ENCODE data around the gene BLNK. TPM values are rescaled to one million over a fixed set of nuclear protein-coding genes. Genes with fewer than 3 reads are reported as not detected.

The BLNK gene
- polyA plus RNA-seq, 1 experiment: not detected

DNA sequence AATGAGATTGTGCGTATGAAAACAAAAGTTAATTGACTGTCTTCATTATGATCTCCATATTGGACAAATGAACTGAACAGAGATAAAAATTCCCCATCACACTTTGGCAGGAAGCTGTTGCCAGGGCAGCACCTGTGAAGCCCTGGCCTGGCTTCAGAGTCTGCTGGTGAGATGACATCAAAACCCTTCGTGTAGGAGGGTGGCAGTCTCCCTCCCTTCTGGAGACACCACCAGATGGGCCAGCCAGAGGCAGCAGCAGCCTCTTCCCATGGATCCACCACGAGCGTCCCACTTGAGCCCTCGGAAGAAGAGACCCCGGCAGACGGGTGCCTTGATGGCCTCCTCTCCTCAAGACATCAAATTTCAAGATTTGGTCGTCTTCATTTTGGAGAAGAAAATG is 32.9 kb upstream of the BLNK start, which contains the start of gene DNTT:
Gene DNTT, plus strand, starts transcription at position 205 of the 400 bp plus-strand sequence. Its CDS starts 64 bp downstream, at position 269.
- TF ChIP-seq, protein P1, sequence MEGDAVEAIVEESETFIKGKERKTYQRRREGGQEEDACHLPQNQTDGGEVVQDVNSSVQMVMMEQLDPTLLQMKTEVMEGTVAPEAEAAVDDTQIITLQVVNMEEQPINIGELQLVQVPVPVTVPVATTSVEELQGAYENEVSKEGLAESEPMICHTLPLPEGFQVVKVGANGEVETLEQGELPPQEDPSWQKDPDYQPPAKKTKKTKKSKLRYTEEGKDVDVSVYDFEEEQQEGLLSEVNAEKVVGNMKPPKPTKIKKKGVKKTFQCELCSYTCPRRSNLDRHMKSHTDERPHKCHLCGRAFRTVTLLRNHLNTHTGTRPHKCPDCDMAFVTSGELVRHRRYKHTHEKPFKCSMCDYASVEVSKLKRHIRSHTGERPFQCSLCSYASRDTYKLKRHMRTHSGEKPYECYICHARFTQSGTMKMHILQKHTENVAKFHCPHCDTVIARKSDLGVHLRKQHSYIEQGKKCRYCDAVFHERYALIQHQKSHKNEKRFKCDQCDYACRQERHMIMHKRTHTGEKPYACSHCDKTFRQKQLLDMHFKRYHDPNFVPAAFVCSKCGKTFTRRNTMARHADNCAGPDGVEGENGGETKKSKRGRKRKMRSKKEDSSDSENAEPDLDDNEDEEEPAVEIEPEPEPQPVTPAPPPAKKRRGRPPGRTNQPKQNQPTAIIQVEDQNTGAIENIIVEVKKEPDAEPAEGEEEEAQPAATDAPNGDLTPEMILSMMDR (IDR thresholded peaks at IDR 0.05; ENCODE audit: insufficient read depth, low read depth, low read length): no peak
- ChIA-PET POLR2A (no interaction called here), CTCF (interaction anchor here (1.5 to 2.1 kb wide), 2 partner anchors 10 to 288 kb away, joined by 5 to 6 read pairs; no protein-coding TSS in a partner anchor)
- no peak for DNase-seq (ENCODE audit: low read depth)
- Histone ChIP-seq H3K36me3 (ENCODE audit: control insufficient read depth, insufficient read depth, low read length) (no peaks in the 10 kb centered on the region), H3K27me3 (ENCODE audit: control insufficient read depth, insufficient read depth, low read length) (peaks cover 3% of the 10 kb centered on the region; the same call in 1 of the 2 replicates), H3K4me3 (ENCODE audit: low read depth, low read length) (no peak within 1 kb of the TSS)

DNA sequence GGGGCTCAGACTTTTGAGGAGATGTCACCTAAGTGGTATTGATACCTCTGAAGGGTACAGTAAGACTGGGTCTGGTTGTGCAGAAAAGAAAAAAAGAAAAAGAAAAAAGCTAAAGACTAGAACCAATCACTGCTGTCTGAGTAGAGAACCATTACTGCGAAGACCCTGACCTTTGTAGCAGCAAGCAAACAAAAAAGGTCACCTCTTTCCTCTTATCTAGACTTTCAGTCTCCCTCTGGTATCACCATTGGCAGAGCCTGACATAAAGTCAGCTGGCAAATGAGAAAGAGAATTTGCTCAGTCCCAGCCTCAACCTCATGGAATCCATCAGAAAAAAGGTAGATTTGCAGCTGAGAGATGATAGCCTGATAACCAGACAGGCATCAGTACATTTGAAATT is 30.2 kb upstream of the BLNK start:
- ChIA-PET POLR2A (no interaction called here), CTCF (no interaction called here)
- TF ChIP-seq, protein P1 (IDR thresholded peaks at IDR 0.05; ENCODE audit: insufficient read depth, low read depth, low read length): no peak
- H3K4me3 ChIP-seq (ENCODE audit: low read depth, low read length): no peak overlapping the region
- H3K36me3 ChIP-seq (ENCODE audit: control insufficient read depth, insufficient read depth, low read length): no peaks in the 10 kb centered on the region
- no peak for DNase-seq (ENCODE audit: low read depth)
- H3K27me3 ChIP-seq (ENCODE audit: control insufficient read depth, insufficient read depth, low read length): peaks cover 3% of the 10 kb centered on the region; the same call in 1 of the 2 replicates

DNA sequence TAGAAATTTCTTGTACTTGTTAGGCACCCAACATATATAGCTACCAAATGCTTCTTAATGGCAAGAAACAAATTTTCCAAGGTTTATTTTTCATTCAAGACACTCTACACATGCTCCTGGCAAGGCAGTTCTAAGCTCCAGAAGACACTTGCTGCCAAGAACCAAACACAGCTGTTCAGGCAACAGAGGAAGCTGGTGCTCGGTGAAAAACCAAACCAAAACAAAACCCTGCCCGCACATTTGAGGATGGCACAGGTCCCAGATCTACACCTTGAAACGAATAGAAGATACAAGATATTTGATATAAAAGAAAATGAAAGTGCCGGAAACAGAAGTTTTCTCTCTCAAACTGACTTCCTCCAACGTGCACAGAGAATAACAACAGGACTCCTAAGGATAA is 28.0 kb upstream of the BLNK start:
- ChIA-PET POLR2A (no interaction called here), CTCF (interaction anchor here (1.3 kb wide), 1 partner anchor 282 kb away, joined by 4 read pairs; no protein-coding TSS in a partner anchor)
- DNase-seq (ENCODE audit: low read depth): no peak
- TF ChIP-seq, protein P1 (IDR thresholded peaks at IDR 0.05; ENCODE audit: insufficient read depth, low read depth, low read length): no peak
- Histone ChIP-seq H3K27me3 (ENCODE audit: control insufficient read depth, insufficient read depth, low read length) (peaks cover 3% of the 10 kb centered on the region; the same call in 1 of the 2 replicates), H3K4me3 (ENCODE audit: low read depth, low read length) (no peak overlapping the region), H3K36me3 (ENCODE audit: control insufficient read depth, insufficient read depth, low read length) (no peaks in the 10 kb centered on the region)

DNA sequence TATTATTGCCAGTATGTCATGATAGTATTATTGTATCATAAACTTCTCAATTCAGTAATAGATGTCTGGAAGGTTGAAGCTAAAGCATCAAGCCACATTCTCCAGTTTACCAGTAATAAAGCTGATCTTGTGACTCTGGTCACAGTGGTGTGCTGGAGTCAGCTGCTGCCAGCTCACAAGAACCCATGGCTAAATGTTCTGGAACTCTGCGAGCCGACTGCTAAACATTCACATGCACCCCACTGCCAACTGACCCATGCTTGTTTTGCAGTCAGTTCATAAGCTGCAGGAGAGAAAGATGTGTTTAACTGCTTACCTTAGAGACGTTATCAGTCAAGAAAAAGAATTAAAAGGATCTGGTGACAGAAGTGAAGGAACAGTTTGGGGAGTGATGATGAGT is 27.0 kb upstream of the BLNK start:
- CTCF ChIA-PET: interaction anchor here (1.1 kb wide), 1 partner anchor 281 kb away, joined by 3 read pairs; no protein-coding TSS in a partner anchor
- DNase-seq (ENCODE audit: low read depth): no peak

DNA sequence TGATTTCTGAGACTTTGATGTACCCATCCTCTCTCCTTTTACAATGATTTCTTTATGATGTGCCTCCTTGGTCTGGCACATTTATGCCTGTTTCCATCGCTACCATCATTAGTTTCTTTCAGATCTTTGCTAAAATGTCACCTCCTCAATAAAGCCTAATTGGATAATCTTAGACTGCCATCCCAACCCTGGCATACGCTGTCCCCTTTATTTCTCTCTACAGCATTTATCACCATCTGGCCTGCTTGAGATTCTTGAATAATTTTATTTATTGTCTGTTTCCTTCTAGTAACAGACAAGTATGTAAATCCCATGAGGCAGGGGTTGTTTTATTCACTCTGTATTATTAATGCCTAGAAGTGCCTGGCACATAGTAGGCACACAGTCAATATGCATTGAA is 26.1 kb upstream of the BLNK start:
- CTCF ChIA-PET: interaction anchor here (1.1 kb wide), 1 partner anchor 280 kb away, joined by 3 read pairs; no protein-coding TSS in a partner anchor
- no peak for DNase-seq (ENCODE audit: low read depth)
- Histone ChIP-seq H3K27me3 (ENCODE audit: control insufficient read depth, insufficient read depth, low read length) (peaks cover 1% of the 10 kb centered on the region; the same call in 1 of the 2 replicates), H3K36me3 (ENCODE audit: control insufficient read depth, insufficient read depth, low read length) (no peaks in the 10 kb centered on the region), H3K4me3 (ENCODE audit: low read depth, low read length) (no peak overlapping the region)
- TF ChIP-seq, protein P1 (IDR thresholded peaks at IDR 0.05; ENCODE audit: insufficient read depth, low read depth, low read length): no peak
- POLR2A ChIA-PET: no interaction called here

More for the DNA sequence above, 27.0 kb upstream of the BLNK start:
- H3K4me3 ChIP-seq (ENCODE audit: low read depth, low read length): no peak overlapping the region
- H3K36me3 ChIP-seq (ENCODE audit: control insufficient read depth, insufficient read depth, low read length): no peaks in the 10 kb centered on the region
- peaks cover 3% of the 10 kb centered on the region; the same call in 1 of the 2 replicates for H3K27me3 ChIP-seq (ENCODE audit: control insufficient read depth, insufficient read depth, low read length)
- TF ChIP-seq, protein P1 (IDR thresholded peaks at IDR 0.05; ENCODE audit: insufficient read depth, low read depth, low read length): no peak
- POLR2A ChIA-PET: no interaction called here
